T-helper 2 cell treated with Interferon-gamma antibody and Interleukin-4, amounts not matched to agents 100 ng/mL and 5 ng/mL, for 36 hours (primary cell): ENCODE data around the gene PCSK5. TPM values are rescaled to one million over a fixed set of nuclear protein-coding genes. Genes with fewer than 3 reads are reported as not detected.
"Not testable (repeated sequence)": the region's sequence is repeated elsewhere in the genome, so short reads cannot be mapped to it uniquely, and the experiment has no call there.

Experiments
- intact Hi-C: fragments of 100-400 bp; cut with micrococcal nuclease; formaldehyde crosslinking; loops from one replicate; pipeline ENCODE4 v1.15.1; 2023
- total RNA-seq: library from RNA; stranded (reverse); gene quantifications from 2 replicates; pipeline ENCODE4 v1.2.3, GENCODE V29; 2022

The PCSK5 gene
- 3.0 and 3.1 TPM in 2 replicates for total RNA-seq

- intact Hi-C loops = loop anchor here (1.0 to 10.0 kb wide), 8 partner anchors 24 to 940 kb away; partner anchors contain the start of genes NMRK1, OSTF1 and RFK
Observed at GRCh38 chr9:75890472-75891276, at the start of gene PCSK5. TSS of gene PCSK5 (plus strand) at chr9:75890673. CDS start at chr9:75891182, 509 bp downstream.

- intact Hi-C loops = no loop called here
Observed at GRCh38 chr9:75844321-75844720, 46.2 kb upstream of the PCSK5 start.

- intact Hi-C loops = no loop called here
Observed at GRCh38 chr9:75845806-75846205, 44.7 kb upstream of the PCSK5 start.

GRCh38 chr9:75847085-75847484 is 43.4 kb upstream of the PCSK5 start:
- intact Hi-C loops = no loop called here

GRCh38 chr9:75850459-75851200 is 39.8 kb upstream of the PCSK5 start:
- intact Hi-C loops = no loop called here

- intact Hi-C loops = no loop called here
Observed at GRCh38 chr9:75851917-75852316, 38.6 kb upstream of the PCSK5 start.

GRCh38 chr9:75852746-75853145 is 37.7 kb upstream of the PCSK5 start:
- intact Hi-C loops = no loop called here

- intact Hi-C loops = loop anchor here (2.0 to 5.0 kb wide), 2 partner anchors 588 to 655 kb away; no protein-coding TSS in a partner anchor
Observed at GRCh38 chr9:75855509-75855908, 35.0 kb upstream of the PCSK5 start.

- intact Hi-C loops = loop anchor here (5.0 kb wide), 1 partner anchor 591 kb away; no protein-coding TSS in a partner anchor
Observed at GRCh38 chr9:75858497-75859092, 31.9 kb upstream of the PCSK5 start.

GRCh38 chr9:75864266-75864665 is 26.2 kb upstream of the PCSK5 start:
- intact Hi-C loops = no loop called here

- intact Hi-C loops = loop anchor here (2.0 kb wide), 2 partner anchors 24 to 436 kb away; partner anchors contain the start of gene PCSK5
Observed at GRCh38 chr9:75866273-75866871, 24.1 kb upstream of the PCSK5 start.

- intact Hi-C loops = not testable (repeated sequence)
Observed at GRCh38 chr9:75868526-75868925, 21.9 kb upstream of the PCSK5 start.

GRCh38 chr9:75869236-75869635 is 21.2 kb upstream of the PCSK5 start:
- intact Hi-C loops = no loop called here

- intact Hi-C loops = no loop called here
Observed at GRCh38 chr9:75870450-75870849, 20.0 kb upstream of the PCSK5 start.

- intact Hi-C loops = no loop called here
Observed at GRCh38 chr9:75871624-75872023, 18.8 kb upstream of the PCSK5 start.

GRCh38 chr9:75873712-75874111 is 16.8 kb upstream of the PCSK5 start:
- intact Hi-C loops = no loop called here

GRCh38 chr9:75876999-75877640 is 13.4 kb upstream of the PCSK5 start:
- intact Hi-C loops = no loop called here

- intact Hi-C loops = no loop called here
Observed at GRCh38 chr9:75878488-75878860, 12.0 kb upstream of the PCSK5 start.

GRCh38 chr9:75880618-75881017 is 9.9 kb upstream of the PCSK5 start:
- intact Hi-C loops = no loop called here

- intact Hi-C loops = no loop called here
Observed at GRCh38 chr9:75881761-75882160, 8.7 kb upstream of the PCSK5 start.

GRCh38 chr9:75885652-75886051 is 4.8 kb upstream of the PCSK5 start:
- intact Hi-C loops = no loop called here
